ENCODE measurements around the gene GNG13. TPM values are rescaled to one million over a fixed set of nuclear protein-coding genes. Genes with fewer than 3 reads are reported as not detected.

GNG13 gene
- total and polyA plus RNA-seq, 9 of the 15 experiments (the other 6 are each of a cell fraction or from before 2014, with no cell fraction given): not detected

DNA sequence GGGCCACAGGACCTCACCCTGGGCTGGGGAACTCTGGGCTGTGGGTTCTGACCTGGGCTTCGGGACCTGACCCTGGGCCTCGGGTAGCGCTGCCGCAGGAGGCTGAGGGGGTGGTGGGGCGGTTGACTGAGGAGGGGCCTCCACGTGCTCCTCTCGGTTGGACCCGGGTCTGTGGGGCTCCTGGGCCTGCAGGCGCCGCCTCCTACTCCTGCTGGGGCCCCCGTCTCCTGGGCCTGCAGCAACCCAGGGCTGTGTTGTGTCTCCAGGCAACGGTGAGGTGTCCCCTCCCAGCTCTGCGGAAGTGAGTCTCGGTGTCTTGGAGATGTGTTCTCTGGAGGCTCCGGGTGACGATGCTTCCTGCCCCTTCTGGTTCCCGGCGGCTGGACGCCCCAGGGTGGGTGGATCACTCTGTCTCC lies 41.5 kb upstream of the GNG13 start (continued):
- TF ChIP-seq MEF2A (IDR thresholded peaks at IDR 0.05; ENCODE audit: control insufficient read depth, low read depth, low read length) (no peak), RFX1 (IDR thresholded peaks at IDR 0.05) (peak; percentile 88), JUN (IDR thresholded peaks at IDR 0.05; ENCODE audit: borderline replicate concordance, low read depth, low read length) (no peak), JUN (CRISPR knock-in tag; IDR thresholded peaks at IDR 0.05; ENCODE audit: borderline replicate concordance) (no peak), RAD51 (IDR thresholded peaks at IDR 0.05; ENCODE audit: borderline replicate concordance, low read depth) (no peak)
- TF ChIP-seq, protein P1, sequence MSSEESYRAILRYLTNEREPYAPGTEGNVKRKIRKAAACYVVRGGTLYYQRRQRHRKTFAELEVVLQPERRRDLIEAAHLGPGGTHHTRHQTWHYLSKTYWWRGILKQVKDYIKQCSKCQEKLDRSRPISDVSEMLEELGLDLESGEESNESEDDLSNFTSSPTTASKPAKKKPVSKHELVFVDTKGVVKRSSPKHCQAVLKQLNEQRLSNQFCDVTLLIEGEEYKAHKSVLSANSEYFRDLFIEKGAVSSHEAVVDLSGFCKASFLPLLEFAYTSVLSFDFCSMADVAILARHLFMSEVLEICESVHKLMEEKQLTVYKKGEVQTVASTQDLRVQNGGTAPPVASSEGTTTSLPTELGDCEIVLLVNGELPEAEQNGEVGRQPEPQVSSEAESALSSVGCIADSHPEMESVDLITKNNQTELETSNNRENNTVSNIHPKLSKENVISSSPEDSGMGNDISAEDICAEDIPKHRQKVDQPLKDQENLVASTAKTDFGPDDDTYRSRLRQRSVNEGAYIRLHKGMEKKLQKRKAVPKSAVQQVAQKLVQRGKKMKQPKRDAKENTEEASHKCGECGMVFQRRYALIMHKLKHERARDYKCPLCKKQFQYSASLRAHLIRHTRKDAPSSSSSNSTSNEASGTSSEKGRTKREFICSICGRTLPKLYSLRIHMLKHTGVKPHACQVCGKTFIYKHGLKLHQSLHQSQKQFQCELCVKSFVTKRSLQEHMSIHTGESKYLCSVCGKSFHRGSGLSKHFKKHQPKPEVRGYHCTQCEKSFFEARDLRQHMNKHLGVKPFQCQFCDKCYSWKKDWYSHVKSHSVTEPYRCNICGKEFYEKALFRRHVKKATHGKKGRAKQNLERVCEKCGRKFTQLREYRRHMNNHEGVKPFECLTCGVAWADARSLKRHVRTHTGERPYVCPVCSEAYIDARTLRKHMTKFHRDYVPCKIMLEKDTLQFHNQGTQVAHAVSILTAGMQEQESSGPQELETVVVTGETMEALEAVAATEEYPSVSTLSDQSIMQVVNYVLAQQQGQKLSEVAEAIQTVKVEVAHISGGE (CRISPR knock-in tag; IDR thresholded peaks at IDR 0.05): peak in 2 of 3 experiments; percentile 38 to 91; a peak in 3 of 6 replicates
- TF ChIP-seq, protein P2, sequence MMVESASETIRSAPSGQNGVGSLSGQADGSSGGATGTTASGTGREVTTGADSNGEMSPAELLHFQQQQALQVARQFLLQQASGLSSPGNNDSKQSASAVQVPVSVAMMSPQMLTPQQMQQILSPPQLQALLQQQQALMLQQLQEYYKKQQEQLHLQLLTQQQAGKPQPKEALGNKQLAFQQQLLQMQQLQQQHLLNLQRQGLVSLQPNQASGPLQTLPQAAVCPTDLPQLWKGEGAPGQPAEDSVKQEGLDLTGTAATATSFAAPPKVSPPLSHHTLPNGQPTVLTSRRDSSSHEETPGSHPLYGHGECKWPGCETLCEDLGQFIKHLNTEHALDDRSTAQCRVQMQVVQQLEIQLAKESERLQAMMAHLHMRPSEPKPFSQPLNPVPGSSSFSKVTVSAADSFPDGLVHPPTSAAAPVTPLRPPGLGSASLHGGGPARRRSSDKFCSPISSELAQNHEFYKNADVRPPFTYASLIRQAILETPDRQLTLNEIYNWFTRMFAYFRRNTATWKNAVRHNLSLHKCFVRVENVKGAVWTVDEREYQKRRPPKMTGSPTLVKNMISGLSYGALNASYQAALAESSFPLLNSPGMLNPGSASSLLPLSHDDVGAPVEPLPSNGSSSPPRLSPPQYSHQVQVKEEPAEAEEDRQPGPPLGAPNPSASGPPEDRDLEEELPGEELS (CRISPR knock-in tag; IDR thresholded peaks at IDR 0.05; ENCODE audit: borderline replicate concordance): no peak
- TF ChIP-seq, protein P3, sequence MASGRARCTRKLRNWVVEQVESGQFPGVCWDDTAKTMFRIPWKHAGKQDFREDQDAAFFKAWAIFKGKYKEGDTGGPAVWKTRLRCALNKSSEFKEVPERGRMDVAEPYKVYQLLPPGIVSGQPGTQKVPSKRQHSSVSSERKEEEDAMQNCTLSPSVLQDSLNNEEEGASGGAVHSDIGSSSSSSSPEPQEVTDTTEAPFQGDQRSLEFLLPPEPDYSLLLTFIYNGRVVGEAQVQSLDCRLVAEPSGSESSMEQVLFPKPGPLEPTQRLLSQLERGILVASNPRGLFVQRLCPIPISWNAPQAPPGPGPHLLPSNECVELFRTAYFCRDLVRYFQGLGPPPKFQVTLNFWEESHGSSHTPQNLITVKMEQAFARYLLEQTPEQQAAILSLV (tag; IDR thresholded peaks at IDR 0.05): no peak
- TF ChIP-seq, protein P4, sequence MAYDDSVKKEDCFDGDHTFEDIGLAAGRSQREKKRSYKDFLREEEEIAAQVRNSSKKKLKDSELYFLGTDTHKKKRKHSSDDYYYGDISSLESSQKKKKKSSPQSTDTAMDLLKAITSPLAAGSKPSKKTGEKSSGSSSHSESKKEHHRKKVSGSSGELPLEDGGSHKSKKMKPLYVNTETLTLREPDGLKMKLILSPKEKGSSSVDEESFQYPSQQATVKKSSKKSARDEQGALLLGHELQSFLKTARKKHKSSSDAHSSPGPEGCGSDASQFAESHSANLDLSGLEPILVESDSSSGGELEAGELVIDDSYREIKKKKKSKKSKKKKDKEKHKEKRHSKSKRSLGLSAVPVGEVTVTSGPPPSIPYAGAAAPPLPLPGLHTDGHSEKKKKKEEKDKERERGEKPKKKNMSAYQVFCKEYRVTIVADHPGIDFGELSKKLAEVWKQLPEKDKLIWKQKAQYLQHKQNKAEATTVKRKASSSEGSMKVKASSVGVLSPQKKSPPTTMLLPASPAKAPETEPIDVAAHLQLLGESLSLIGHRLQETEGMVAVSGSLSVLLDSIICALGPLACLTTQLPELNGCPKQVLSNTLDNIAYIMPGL (CRISPR knock-in tag; IDR thresholded peaks at IDR 0.05): no peak

All from K562 (cell line).